ENCODE measurements around the gene ZPR1. TPM values are rescaled to one million over a fixed set of nuclear protein-coding genes. Genes with fewer than 3 reads are reported as not detected.

The ZPR1 gene
- total RNA-seq, 4 donors from 2014 or later, result 4.1 to 43.1 (median 22.3) TPM

GRCh38 chr11:116826751-116827431, 39.1 kb upstream of the ZPR1 start:
- Histone ChIP-seq H3K4me1 (no peaks in the 10 kb centered on the region), H3K9me3 (no peaks in the 10 kb centered on the region), H3K27ac (no peak overlapping the region), H3K27me3 (no peaks in the 10 kb centered on the region), H3K4me3 (no peak overlapping the region), H3K36me3 (no peaks in the 10 kb centered on the region)
- TF ChIP-seq POLR2A (IDR thresholded peaks at IDR 0.05), result no peak
- TF ChIP-seq, protein P1, sequence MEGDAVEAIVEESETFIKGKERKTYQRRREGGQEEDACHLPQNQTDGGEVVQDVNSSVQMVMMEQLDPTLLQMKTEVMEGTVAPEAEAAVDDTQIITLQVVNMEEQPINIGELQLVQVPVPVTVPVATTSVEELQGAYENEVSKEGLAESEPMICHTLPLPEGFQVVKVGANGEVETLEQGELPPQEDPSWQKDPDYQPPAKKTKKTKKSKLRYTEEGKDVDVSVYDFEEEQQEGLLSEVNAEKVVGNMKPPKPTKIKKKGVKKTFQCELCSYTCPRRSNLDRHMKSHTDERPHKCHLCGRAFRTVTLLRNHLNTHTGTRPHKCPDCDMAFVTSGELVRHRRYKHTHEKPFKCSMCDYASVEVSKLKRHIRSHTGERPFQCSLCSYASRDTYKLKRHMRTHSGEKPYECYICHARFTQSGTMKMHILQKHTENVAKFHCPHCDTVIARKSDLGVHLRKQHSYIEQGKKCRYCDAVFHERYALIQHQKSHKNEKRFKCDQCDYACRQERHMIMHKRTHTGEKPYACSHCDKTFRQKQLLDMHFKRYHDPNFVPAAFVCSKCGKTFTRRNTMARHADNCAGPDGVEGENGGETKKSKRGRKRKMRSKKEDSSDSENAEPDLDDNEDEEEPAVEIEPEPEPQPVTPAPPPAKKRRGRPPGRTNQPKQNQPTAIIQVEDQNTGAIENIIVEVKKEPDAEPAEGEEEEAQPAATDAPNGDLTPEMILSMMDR (IDR thresholded peaks at IDR 0.05), result no peak
- intact Hi-C loops (cut with DNase I; ENCODE audit: low total_unique reads), result no loop called here
- no peak for DNase-seq

GRCh38 chr11:116825854-116826750, 38.3 kb upstream of the ZPR1 start:
- no peaks in the 10 kb centered on the region for H3K36me3 ChIP-seq
- no peak for DNase-seq
- intact Hi-C loops (cut with DNase I; ENCODE audit: low total_unique reads), result no loop called here
- H3K27me3 ChIP-seq, result no peaks in the 10 kb centered on the region
- no peaks in the 10 kb centered on the region for H3K4me1 ChIP-seq
- H3K27ac ChIP-seq, result no peak overlapping the region
- H3K4me3 ChIP-seq, result no peak overlapping the region
- no peaks in the 10 kb centered on the region for H3K9me3 ChIP-seq
- TF ChIP-seq POLR2A (IDR thresholded peaks at IDR 0.05), result no peak

DNA sequence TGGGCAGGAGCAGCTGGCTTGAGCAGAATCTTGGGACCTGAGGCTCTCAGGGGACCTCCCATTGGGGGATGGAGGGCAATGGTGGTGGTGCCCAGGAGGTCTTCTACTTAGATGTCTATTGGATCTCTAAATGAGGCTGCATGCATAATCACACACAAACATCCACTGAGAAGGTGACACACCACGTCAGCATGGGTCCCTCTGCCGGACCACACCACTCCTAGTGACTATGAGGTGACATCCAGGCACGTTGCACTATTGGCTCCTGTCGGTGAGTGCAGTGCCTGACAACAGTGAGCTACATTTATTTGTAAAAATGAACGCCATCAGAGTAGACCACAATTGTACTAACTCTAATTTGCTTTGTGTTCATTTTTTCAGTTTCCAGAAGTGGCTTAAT, 37.6 kb upstream of the ZPR1 start:
- H3K36me3 ChIP-seq, result no peaks in the 10 kb centered on the region
- no peak for DNase-seq
- no peak overlapping the region for H3K4me3 ChIP-seq

DNA sequence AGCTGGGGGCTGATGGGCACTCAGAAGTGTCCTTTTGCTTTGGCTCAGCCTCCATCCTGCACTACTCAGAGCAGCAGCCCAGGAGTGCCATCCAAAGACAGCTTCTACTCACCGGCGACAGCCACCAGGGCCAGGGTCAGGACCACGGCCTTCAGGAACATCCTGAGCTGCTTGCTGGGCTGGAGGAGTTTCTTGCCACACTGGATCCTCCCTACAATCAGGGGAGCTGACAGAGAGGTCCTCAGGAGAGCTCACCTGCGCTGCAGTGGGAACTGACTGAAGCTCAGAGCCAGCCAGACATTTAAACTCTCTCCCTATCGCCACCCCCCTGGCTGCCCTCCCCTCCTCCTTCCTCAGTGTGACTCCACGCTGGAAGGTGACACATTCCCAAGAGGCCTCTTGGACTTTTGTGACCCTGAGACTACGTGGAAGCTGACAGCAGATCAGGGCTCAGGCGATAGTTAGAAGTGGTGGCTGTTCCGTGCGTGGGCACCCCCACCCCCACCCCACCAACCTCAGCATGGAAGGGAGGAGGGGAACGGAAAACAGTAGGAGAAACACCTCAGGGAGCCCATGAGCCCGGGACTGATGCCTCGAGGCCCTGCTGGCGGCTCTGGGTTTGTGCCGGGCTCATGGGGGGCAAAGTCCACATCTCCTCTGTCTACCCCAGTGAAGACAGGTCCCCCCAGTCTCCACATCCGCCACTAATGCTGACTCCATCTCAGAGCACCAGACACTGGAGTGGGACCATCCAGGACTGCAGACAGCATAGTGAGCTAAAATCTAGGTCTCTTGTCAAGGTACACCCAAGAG, 35.4 kb upstream of the ZPR1 start, which contains the start of gene APOA4:
APOA4 (minus strand) TSS at position 274 of the 813 bp plus-strand sequence; CDS start at position 161, 113 bp downstream.
- intact Hi-C loops (cut with DNase I; ENCODE audit: low total_unique reads), result no loop called here
- TF ChIP-seq, protein P1 (IDR thresholded peaks at IDR 0.05), result no peak
- no peak for TF ChIP-seq POLR2A (IDR thresholded peaks at IDR 0.05)
- Histone ChIP-seq H3K4me1 (no peaks in the 10 kb centered on the region), H3K27ac (no peak within 1 kb of the TSS), H3K27me3 (no peaks in the 10 kb centered on the region), H3K9me3 (no peaks in the 10 kb centered on the region), H3K36me3 (no peaks in the 10 kb centered on the region), H3K4me3 (no peak within 1 kb of the TSS)
- no peak for DNase-seq

More for the DNA sequence above, 37.6 kb upstream of the ZPR1 start:
- TF ChIP-seq, protein P1 (IDR thresholded peaks at IDR 0.05), result no peak
- no peak for TF ChIP-seq POLR2A (IDR thresholded peaks at IDR 0.05)
- Histone ChIP-seq H3K27ac (no peak overlapping the region), H3K27me3 (no peaks in the 10 kb centered on the region), H3K9me3 (no peaks in the 10 kb centered on the region), H3K4me1 (no peaks in the 10 kb centered on the region)
- intact Hi-C loops (cut with DNase I; ENCODE audit: low total_unique reads), result no loop called here

GRCh38 chr11:116822575-116822974, 34.8 kb upstream of the ZPR1 start:
- no peaks in the 10 kb centered on the region for H3K36me3 ChIP-seq
- no peaks in the 10 kb centered on the region for H3K4me1 ChIP-seq
- no peak for TF ChIP-seq POLR2A (IDR thresholded peaks at IDR 0.05)
- TF ChIP-seq, protein P1 (IDR thresholded peaks at IDR 0.05), result no peak
- DNase-seq, result no peak
- no peak overlapping the region for H3K27ac ChIP-seq
- H3K27me3 ChIP-seq, result no peaks in the 10 kb centered on the region
- intact Hi-C loops (cut with DNase I; ENCODE audit: low total_unique reads), result no loop called here
- no peaks in the 10 kb centered on the region for H3K9me3 ChIP-seq
- no peak overlapping the region for H3K4me3 ChIP-seq
